Gastroesophageal sphincter (tissue), 3 donors: ENCODE data around the gene ZNF692.

Experiments
- CTCF ChIP-seq, 4 experiments: fragments of 200-600 bp in 2 of 4; fragments of 450-650 bp in 2 of 4; sonication (generic) in 1 of 4; IDR thresholded peaks; one replicate each; pipeline ENCODE4 v1.5.1; 2017 to 2019; ENCODE audit warnings: antibody characterized with exemption in 4 of 4, mild to moderate bottlenecking in 2 of 4, moderate library complexity in 2 of 4
- POLR2A ChIP-seq, 2 donors: fragments of 450-650 bp; IDR thresholded peaks; one replicate each; pipeline ENCODE4 v1.6.1; 2017; ENCODE audit warnings: antibody characterized with exemption in 2 of 2, mild to moderate bottlenecking in 2 of 2, moderate library complexity in 1 of 2

- peak; percentile 65 to 86 for TF ChIP-seq POLR2A (IDR thresholded peaks at IDR 0.05)
- peak in 1 of 4 experiments; percentile 11 for TF ChIP-seq CTCF (IDR thresholded peaks at IDR 0.05)
These were observed at the start of gene ZNF692 for GRCh38 chr1:248858891-248859889.
